GM12874 (cell line): ENCODE measurements around the gene TFF3.

Experiments used
- TF ChIP-seq, protein P1 (sequence below): IDR thresholded peaks from 2 replicates; pipeline ENCODE4 v1.5.1; 2011; ENCODE audit warnings: low read depth, mild to moderate bottlenecking, control low read depth, low read length, moderate library complexity; ENCODE audit not compliant: insufficient read depth

TFF3 gene

DNA sequence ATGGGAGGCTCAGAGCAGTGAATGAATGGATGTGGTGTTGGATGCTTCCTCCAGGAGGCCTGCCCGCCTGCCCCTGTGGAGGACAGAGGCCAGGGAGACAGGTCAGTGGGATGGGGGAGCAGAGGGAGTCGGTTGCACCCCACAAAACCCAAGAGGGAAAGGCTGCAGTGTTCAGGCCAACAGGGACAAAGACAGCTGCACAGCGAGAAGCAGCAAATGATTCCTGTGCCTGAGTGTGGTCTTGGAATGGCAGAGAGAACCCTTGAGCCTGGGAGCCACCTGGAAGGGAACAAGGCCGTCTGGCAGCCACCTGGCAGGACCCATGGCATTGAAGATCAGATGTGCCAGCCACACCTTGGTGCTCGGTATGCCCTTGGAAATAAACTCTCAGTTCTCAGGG is 8.1 kb downstream of the TFF3 start:
- TF ChIP-seq, protein P1, sequence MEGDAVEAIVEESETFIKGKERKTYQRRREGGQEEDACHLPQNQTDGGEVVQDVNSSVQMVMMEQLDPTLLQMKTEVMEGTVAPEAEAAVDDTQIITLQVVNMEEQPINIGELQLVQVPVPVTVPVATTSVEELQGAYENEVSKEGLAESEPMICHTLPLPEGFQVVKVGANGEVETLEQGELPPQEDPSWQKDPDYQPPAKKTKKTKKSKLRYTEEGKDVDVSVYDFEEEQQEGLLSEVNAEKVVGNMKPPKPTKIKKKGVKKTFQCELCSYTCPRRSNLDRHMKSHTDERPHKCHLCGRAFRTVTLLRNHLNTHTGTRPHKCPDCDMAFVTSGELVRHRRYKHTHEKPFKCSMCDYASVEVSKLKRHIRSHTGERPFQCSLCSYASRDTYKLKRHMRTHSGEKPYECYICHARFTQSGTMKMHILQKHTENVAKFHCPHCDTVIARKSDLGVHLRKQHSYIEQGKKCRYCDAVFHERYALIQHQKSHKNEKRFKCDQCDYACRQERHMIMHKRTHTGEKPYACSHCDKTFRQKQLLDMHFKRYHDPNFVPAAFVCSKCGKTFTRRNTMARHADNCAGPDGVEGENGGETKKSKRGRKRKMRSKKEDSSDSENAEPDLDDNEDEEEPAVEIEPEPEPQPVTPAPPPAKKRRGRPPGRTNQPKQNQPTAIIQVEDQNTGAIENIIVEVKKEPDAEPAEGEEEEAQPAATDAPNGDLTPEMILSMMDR, result no peak

DNA sequence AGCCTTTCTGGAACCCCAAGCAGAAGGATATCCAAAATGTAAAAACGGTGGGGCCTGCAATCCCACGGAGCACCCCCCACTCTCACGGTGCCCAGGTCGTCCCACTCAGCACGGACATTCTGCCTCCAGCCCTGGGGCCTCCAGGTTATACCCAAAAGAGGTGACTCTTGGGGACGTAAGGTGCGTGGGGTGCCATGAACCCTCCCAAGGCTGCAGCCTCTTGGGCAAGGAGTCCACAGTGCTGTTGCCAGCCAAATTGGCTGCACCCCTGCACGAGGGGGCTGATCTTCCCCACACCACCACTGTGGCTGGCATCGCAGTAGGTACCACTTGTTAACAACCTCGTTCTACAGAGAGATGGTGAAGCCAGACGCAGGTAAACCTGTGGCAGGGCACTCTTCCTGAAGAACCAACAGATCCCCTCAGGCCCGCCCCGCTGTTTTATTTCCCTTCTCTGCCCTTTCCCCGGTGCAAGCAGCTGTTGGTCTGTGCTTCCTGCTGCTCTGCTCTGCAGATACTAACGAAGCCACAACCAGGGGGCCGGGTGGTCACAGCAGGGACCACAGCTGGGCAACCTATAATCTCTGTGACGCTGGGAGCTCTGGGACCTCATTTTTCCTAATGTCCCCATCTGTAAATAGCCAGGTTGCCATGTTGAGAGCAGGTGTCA is 8.7 kb downstream of the TFF3 start:
- TF ChIP-seq, protein P1, result no peak

DNA sequence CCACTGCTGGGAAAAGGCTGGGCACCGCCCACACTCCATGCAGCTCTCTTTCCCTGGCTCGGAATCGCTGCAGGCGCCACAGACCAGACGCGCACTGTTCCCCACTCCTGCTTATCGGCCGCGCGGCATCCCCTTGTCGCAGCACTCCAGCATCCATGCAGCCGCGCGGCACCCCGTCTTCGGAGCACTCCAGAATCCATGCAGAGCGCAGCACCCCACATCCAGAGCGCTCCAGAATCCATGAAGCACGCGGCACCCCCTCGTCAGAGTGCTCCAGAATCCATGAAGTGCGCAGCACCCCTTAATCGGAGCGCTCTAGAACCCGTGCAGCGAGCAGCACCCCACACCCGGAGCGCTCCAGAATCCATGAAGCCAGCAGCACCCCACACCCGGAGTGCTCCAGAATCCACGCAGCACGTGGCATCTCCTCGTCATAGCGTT is 9.5 kb downstream of the TFF3 start:
- TF ChIP-seq, protein P1, result no peak

DNA sequence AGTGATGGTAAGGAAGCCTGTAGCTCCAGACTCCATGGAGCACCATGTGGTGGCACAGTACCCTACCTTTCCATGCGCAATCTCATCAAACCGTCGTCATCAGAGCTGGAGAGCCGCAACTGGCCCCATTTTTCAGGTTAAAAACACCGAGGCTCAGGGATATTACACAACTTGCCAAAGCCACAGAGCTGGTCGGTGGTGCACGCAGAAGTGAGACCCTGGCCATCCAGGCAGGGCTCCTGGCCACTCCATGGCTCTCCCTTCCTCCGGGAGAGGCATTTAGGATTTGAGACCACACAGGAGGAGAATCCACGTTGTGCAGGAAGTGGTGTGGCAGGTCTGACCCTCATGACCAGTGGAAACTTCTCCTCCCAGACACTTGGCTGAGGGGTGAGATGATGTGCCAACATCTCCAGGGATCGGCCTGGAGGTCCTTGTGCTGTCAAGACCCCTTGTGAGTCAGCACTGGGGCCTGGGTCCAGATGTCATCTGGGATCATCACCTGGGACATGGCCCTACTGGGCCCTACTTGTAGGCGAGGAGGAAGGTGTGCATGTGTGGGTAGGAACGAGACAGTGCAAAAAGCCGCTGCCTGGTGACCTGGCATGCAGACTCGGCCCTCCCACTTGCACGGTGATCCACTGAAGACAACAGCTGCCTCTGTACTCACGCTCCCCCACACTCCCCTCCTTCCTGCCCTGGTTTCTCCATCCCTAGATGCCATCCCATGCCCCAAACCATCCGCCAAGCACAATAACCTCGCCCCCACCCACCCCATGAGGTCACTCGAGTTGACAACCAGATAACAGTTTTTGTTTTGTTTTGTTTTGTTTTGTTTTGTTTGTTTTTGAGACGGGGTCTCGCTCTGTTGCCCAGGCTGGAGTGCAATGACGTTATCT is 10.4 kb downstream of the TFF3 start:
- TF ChIP-seq, protein P1, result no peak

DNA sequence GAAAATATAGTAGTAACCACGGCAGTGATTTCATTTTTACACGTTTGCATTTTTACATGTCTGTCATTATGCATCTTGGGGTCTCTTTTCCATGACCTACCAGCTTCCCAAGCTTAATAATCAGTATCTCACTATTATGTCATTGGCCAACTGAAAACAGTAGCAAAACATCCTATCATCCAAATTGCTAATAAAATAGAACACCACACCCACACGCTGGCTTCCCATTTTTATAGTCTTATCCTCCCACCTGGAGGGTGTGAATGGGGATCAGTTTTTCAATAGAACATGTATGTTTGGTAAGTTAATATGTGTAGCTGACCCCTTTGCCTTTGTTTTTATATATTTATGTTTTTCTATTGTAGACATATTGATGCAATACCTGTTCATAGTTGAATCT is 11.8 kb downstream of the TFF3 start:
- TF ChIP-seq, protein P1, result no peak

DNA sequence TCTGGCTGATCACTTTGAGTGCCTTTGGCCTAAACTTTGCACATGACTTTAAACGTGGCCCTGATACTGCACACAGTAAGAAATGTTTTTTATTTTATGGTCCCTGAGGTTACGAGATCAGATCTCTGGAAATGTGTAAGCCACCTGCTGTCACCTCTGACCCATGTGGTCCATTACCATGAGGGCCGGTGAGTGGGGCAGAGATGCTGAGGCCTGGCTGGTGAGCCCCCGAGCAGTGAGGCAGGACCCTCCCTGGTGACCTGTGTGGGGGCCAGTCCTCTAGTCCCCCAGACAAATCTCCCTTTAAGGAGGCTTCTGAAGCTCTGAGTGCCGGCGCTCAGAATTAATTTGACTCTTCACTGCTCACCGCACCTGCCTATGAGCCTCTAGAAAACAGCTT is 12.4 kb downstream of the TFF3 start:
- TF ChIP-seq, protein P1, result no peak

DNA sequence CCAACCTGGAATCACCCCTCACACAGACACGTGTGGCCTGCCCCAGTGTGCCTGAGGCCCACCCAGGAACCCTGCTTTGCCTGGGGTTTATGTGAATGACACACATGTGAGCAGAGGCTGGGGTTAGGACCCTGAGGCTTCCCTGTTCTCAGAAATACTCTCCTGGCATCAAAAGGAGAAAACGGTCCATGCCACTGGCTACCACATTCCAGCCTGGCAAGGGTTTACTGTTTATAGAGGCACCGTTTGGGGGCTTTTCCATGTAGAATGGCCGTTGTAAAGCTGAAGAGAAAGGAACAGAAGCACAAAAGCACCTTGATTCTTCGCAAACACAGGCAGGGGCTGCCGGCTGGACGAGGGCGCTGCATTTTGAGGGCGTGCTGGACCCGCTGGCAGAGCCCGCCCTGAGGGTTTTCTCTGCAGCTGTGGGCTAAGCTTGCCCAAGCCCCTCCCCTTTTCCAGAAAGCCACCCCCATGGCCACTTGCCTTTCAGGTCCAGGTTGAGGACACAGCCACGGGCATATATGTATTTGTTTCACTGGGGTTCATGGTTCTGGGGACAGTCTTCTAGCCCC is 13.0 kb downstream of the TFF3 start:
- TF ChIP-seq, protein P1, result no peak
